SHP77 (cell line): ENCODE measurements around the gene FARS2.

Source experiments
- DNase-seq, 2 experiments: peaks; one replicate each; lab custom pipeline; 2025; lab: John Stamatoyannopoulos, UW

FARS2 gene

GRCh38 chr6:5287205-5287965 is 26.1 kb downstream of the FARS2 start:
- DNase-seq, result no peak

- DNase-seq, result no peak
Measured at GRCh38 chr6:5287966-5288297, 26.6 kb downstream of the FARS2 start.

- no peak for DNase-seq
Measured at GRCh38 chr6:5290097-5290496, 28.8 kb downstream of the FARS2 start.

DNA sequence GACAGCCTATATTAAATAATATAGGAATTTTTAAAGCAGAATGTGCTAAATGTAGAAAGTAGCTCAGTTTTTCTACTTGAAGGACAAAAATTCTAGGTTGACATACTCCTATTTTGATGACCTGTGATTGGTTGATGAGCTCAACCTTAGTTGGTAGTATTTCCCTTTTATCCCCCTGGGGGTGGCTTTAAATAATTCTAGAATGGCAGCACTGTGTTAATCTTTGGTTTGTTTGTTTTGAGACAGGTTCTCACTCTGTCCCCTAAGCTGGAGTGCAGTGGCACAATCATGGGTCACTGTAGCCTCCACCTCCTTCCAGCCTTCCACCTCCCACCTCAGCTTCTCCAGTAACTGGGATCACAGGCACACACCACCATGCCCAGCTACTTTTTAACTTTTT is 29.2 kb downstream of the FARS2 start:
- no peak for DNase-seq

GRCh38 chr6:5292154-5292553 is 30.8 kb downstream of the FARS2 start:
- DNase-seq, result no peak

DNA sequence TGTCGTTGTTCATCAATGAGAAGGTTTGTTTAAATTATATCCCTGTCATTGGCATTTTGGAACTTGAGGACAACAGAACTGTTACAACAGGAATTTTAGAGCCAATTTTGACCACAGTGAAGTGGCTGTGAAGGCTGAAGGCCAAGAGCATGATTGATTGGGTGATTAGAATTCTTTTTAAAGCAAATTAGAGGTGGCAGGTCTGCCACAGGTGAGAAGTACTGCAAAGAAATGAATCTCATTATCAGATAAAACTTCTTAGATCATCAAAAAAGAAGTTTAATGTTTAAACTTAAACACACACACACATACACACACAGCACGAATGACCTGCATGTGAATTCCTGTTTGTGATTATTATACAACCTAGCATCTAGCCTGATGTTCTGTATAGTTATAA is 32.4 kb downstream of the FARS2 start:
- no peak for DNase-seq

- no peak for DNase-seq
Measured at GRCh38 chr6:5294392-5295211, 33.3 kb downstream of the FARS2 start.

- no peak for DNase-seq
Measured at GRCh38 chr6:5295623-5296022, 34.3 kb downstream of the FARS2 start.

DNA sequence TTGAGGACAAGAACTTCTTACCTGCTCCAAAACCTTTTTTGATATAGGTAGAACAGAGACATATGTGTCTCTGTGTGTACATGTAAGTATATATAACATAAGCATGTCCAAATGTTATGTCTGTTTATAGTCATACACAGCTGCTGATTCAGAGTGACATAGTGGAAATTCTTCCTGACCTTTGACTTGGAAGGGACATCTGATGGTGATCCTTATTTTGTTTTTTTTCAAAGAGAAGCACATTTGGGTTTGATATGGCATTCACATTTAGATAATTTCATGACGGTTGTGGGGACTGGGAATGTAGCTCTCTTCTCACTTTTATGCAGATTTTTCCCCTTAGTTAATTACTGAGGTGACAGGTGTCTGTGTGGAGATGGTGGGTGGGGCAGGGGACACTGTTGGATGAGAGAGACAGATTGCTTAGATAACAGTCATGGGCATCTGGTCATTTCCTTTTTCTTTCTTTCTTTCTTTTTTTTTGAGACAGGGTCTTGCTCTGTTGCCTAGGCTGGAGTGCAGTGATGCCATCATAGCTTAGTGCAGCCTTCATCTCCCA is 39.0 kb downstream of the FARS2 start:
- no peak for DNase-seq

DNA sequence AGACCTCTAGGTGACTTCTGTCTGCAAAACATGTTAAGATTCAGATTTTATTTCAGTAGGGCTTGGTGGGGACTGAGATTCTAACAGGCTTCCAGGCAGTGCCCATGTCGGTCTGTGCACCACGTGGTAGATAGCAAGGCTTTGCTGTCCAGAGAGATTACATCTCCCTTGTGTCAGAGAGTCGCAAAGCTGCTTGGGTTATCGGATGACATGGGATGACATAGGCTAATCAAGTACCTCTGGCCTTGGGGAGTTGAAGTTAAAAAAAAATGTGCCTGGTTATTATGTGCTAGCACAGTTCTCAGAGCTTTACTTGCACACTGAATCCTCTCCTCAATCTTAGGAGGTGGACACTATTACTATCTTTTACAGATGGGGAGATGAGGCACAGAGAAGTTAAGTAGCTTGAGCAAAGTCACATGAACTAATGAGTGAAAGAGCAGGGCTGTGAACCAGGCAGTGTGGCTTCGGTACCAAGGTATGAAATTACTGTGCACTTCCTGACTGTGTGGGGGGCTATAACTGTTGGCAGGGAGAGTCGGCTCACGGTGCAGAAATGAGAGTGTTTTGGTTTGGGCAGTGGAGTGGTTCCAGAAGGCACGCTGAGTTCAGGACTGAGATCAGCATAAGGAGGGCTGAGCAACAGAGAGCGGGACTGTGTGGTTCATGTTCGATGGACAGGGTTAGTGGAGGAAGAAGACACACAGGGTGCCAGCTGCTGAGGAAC is 41.1 kb downstream of the FARS2 start:
- DNase-seq, result no peak

DNA sequence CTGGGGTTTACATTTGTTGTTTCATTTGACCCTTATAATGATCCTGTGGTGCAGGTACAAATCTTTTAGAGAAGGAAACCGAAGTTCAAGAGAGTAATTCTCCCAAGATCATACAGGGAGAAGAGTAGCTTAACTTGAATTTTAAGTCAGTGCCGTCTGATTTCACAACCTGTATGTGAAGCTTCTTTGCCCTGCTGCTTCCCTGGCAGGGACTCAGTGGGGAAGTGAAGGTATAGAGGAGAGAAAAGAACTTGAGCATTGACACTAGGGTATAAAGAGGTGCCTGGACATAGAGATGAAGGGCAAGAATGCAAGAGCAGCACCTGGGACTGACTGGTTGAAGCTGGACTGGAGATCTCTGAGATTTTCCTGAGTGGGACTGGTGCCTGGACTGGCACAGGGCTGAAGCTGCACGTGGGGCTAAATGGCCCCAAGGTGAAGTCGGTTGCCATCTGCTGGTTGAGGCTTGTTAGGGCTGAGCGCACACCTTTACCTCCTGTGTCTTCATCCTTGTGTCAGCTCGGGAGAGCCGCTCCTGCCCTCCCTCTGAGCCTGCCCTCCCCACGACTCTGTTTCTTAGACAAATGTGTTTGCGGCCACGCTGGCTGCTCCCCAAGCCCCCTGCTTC is 41.8 kb downstream of the FARS2 start:
- DNase-seq, result no peak

- DNase-seq, result no peak
Measured at GRCh38 chr6:5303682-5304081, 42.4 kb downstream of the FARS2 start.

- no peak for DNase-seq
Measured at GRCh38 chr6:5305968-5306626, 44.8 kb downstream of the FARS2 start.

DNA sequence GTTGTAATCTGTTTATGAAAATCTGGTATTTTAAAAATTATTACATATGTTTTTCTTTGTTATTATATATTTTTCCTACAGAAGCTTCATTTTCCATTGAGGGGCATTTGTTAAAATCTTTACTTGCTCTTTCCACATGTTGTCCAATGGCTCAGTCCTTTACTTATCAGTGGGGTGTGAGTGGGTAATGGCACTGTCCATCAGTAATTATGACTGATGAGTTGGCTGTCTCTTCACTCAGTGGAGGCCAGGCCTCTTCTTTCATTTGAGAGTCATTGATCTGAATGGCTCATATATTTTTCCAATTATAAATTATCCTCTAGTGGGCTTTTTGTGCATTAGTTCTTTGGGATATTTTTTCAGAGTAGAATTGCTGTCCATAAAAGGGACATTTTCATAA is 45.7 kb downstream of the FARS2 start:
- no peak for DNase-seq

- no peak for DNase-seq
Measured at GRCh38 chr6:5308066-5308465, 46.8 kb downstream of the FARS2 start.

DNA sequence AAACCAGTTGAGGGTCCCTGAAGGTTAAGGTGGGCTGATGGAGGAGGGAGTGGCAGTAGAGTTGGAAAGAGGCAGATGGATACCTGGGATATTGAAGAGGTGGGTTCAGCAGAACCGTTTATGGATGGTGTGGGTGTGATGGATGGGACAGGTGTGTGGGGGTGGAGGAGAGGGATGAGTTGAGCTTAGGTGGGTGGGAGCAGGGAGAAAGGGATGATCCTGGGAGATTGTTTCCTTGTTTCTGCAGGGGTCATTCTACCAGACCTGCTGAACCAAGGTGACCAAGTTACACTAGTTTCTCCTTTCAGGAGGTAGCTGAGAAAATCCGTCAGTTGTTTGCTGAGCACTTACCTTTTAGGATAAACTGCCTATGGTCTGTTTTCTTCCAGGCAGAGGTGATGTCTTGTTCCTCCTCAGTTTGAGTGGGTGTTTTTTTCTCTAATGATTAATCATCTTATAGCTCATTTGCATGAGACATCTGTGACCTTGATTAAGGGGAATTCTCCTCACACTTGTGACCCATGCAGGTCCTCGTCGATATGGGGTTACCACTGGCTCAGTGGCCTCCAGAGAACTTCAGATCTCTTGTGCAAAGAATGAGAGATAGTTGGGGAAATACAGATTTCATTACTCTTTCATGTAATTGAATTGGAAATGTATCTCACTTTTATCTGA is 53.0 kb downstream of the FARS2 start:
- no peak for DNase-seq

DNA sequence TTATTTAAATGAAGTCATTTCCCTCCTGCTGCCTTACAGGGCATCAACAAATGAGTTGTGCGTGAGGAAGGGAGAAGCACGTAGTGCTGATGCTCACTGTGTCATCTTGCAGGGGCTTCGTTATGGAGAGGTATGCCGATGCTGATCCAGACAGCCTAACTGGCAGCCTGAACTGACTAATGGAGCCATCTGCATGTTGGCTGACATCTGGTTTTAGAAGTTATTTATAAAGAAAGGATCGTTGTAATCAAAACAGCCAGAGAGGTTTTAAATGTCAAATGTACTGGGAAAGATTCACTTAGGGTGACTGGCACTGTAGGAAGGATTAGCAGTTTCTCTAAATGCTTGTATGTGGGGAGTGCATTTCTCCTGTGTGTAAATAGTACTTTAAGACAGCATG is 54.6 kb downstream of the FARS2 start:
- DNase-seq, result no peak

DNA sequence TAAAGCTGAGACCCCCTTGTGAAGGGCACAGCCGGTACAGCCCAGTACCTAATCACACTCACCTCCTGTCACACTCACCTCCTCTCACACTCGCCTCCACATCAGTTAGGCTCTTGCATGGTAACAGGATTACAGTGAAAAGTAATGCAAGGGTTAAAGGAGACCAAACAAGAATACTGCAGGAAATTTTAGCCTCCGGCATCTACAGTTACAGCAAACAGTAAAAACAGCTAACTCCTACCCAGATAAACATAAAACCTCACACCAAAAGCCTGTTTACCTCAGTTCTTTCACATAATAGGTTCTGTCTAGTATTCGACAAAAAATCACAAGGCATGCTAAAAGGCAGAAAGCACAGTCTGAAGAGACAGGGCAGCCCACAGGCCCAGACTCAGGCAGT is 55.6 kb downstream of the FARS2 start:
- no peak for DNase-seq

GRCh38 chr6:5318617-5319272 is 57.4 kb downstream of the FARS2 start:
- DNase-seq, result no peak

DNA sequence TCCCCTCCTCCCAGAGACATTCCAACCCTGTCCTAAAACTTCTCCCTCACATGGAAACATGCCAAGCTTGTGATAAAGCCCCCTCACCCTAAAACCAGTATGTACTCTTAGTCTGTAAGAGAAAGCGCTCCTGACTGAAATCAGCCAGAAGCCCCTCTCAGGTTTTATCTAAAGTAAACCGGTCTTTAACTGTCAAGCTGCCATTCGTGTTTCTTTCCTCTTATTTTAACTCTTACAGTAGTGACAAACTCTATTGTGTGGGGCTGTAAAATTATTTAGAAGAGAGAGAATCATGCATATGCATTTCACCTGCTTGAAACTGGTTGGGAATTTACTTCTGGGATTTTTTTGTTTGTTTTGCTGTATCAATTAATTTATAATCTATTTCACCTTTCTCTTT is 62.7 kb downstream of the FARS2 start:
- no peak for DNase-seq

- DNase-seq, result no peak
Measured at GRCh38 chr6:5325173-5325572, 63.9 kb downstream of the FARS2 start.
